Measurements from ENCODE around the gene SLIT3. TPM values are rescaled to one million over a fixed set of nuclear protein-coding genes. Genes with fewer than 3 reads are reported as not detected.
"Not testable (repeated sequence)": the region's sequence is repeated elsewhere in the genome, so short reads cannot be mapped to it uniquely, and the experiment has no call there.

Gene SLIT3
- total and polyA plus RNA-seq, 2 experiments from 2014 or later = 0.59 to 0.71 TPM

DNA sequence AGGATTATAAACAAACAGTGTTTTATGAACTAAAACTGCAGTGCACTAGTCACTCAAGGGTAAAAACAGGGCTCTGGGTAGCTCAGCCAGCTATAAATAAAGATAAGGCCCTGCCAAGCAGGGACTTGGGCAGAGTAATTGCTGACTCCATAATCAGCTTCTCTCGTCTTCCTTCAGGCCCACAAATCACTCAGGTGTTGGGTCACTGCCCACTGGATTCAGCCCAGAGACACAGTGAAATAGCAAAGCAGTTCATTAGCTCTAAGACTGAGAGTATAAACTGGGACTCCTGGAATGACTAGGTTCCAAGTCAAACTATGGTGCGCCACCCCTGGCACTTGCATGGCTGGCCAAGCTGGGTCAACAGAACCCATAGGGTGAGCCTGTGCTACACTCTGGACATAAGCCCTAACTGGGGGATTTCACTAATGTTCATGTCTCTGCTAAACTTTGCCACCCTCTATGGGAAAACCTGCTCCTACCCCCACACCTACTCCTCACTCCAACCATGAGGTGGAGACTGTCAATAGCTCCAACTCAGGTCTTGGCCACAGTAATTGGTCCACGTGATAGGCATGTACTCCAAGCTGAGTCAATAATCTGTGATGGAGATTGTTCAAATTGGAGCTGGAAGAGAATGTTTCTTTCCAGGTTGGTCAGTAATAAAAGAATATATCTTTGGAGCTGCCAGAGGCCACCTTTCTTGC is 158.5 kb downstream of the SLIT3 start (continued):
- TF ChIP-seq, protein P1, sequence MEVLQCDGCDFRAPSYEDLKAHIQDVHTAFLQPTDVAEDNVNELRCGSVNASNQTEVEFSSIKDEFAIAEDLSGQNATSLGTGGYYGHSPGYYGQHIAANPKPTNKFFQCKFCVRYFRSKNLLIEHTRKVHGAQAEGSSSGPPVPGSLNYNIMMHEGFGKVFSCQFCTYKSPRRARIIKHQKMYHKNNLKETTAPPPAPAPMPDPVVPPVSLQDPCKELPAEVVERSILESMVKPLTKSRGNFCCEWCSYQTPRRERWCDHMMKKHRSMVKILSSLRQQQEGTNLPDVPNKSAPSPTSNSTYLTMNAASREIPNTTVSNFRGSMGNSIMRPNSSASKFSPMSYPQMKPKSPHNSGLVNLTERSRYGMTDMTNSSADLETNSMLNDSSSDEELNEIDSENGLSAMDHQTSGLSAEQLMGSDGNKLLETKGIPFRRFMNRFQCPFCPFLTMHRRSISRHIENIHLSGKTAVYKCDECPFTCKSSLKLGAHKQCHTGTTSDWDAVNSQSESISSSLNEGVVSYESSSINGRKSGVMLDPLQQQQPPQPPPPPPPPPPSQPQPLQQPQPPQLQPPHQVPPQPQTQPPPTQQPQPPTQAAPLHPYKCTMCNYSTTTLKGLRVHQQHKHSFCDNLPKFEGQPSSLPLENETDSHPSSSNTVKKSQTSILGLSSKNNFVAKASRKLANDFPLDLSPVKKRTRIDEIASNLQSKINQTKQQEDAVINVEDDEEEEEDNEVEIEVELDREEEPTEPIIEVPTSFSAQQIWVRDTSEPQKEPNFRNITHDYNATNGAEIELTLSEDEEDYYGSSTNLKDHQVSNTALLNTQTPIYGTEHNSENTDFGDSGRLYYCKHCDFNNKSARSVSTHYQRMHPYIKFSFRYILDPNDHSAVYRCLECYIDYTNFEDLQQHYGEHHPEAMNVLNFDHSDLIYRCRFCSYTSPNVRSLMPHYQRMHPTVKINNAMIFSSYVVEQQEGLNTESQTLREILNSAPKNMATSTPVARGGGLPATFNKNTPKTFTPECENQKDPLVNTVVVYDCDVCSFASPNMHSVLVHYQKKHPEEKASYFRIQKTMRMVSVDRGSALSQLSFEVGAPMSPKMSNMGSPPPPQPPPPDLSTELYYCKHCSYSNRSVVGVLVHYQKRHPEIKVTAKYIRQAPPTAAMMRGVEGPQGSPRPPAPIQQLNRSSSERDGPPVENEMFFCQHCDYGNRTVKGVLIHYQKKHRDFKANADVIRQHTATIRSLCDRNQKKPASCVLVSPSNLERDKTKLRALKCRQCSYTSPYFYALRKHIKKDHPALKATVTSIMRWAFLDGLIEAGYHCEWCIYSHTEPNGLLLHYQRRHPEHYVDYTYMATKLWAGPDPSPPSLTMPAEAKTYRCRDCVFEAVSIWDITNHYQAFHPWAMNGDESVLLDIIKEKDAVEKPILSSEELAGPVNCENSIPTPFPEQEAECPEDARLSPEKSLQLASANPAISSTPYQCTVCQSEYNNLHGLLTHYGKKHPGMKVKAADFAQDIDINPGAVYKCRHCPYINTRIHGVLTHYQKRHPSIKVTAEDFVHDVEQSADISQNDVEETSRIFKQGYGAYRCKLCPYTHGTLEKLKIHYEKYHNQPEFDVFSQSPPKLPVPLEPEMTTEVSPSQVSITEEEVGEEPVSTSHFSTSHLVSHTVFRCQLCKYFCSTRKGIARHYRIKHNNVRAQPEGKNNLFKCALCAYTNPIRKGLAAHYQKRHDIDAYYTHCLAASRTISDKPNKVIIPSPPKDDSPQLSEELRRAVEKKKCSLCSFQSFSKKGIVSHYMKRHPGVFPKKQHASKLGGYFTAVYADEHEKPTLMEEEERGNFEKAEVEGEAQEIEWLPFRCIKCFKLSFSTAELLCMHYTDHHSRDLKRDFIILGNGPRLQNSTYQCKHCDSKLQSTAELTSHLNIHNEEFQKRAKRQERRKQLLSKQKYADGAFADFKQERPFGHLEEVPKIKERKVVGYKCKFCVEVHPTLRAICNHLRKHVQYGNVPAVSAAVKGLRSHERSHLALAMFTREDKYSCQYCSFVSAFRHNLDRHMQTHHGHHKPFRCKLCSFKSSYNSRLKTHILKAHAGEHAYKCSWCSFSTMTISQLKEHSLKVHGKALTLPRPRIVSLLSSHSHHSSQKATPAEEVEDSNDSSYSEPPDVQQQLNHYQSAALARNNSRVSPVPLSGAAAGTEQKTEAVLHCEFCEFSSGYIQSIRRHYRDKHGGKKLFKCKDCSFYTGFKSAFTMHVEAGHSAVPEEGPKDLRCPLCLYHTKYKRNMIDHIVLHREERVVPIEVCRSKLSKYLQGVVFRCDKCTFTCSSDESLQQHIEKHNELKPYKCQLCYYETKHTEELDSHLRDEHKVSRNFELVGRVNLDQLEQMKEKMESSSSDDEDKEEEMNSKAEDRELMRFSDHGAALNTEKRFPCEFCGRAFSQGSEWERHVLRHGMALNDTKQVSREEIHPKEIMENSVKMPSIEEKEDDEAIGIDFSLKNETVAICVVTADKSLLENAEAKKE (CRISPR knock-in tag; IDR thresholded peaks at IDR 0.05) = no peak
- TF ChIP-seq ZNF114 (CRISPR knock-in tag; IDR thresholded peaks at IDR 0.05) (no peak), STAT1 (IDR thresholded peaks at IDR 0.05; ENCODE audit: unreplicated experiment) (no peak)

DNA sequence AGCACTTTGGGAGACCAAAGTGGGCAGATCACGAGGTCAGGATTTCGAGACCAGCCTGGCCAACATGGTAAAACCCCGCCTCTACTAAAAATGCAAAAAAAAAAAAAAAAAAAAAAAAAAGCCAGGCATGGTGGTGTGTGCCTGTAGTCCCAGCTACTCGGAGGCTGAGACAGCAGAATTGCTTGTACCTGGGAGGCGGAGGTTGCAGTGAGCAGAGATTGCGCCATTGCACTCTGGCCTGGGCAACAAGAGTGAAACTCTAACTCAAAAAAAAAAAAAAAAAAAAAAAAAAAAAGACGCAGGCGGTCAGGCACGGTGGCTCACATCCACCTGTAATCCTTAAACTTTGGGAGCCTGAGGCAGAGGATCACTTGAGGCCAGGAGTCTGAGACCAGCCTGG is 160.7 kb downstream of the SLIT3 start:
- H2AFZ ChIP-seq; H3K79me2 ChIP-seq (replicated peaks; ENCODE audit: insufficient read depth); H3K9me3 Mint-ChIP-seq; H3K36me3 Mint-ChIP-seq (ENCODE audit: low read depth); H3K4me1 Mint-ChIP-seq; H3K27me3 ChIP-seq (ENCODE audit: insufficient read depth); ATAC-seq; H3K4me3 Mint-ChIP-seq; H3K4me1 ChIP-seq (ENCODE audit: insufficient read depth); H3K4me2 ChIP-seq; H3K36me3 ChIP-seq (ENCODE audit: insufficient read depth); DNase-seq (ENCODE audit: low spot score); H3K9me2 ChIP-seq (ENCODE audit: insufficient read depth); H3K27ac ChIP-seq (ENCODE audit: low read depth); H4K20me1 ChIP-seq (replicated peaks; ENCODE audit: insufficient read depth); H3K27ac Mint-ChIP-seq; H3F3A ChIP-seq (replicated peaks; ENCODE audit: low read depth); H3K4me3 ChIP-seq; H3K27me3 Mint-ChIP-seq (ENCODE audit: insufficient read depth, low read depth, poor library complexity): not testable (repeated sequence)

DNA sequence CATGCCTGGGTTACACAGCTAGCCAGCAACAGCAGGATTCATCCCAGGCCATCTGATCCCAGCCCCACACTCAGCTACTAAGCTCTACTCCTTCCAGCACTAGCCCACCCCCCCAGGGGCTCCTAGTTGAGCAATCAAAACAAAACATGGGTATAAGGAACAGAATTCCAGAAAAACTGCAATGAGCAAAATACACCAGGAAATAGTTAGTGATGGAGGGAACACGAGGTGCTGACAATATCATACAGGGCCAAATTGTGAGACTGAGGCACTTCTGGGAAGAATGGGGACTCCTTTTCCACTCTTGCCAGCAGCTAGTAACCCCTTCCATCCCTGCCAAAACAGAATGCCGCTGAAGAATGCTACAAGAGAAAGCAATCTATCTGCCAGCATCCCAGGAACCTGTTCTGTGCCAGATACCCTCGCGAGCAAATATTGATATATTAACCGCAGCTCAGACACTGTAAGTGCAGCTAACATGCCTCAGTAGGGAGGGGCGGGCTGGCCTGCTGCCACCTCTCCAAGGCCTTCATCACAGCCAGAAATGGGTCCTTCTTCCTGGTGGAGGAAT is 161.4 kb downstream of the SLIT3 start:
- Mint-ChIP-seq H3K4me3 (no peak overlapping the region), H3K27ac (no peak overlapping the region), H3K36me3 (ENCODE audit: low read depth) (no peaks in the 10 kb centered on the region), H3K27me3 (ENCODE audit: insufficient read depth, low read depth, poor library complexity) (peaks cover 4% of the 10 kb centered on the region), H3K9me3 (no peaks in the 10 kb centered on the region), H3K4me1 (no peaks in the 10 kb centered on the region)
- H3K4me2 ChIP-seq = no peak overlapping the region
- no peaks in the 10 kb centered on the region for H3K9me2 ChIP-seq (ENCODE audit: insufficient read depth)
- DNase-seq (ENCODE audit: low spot score) (no peak), ATAC-seq (no peak)
- no peaks in the 10 kb centered on the region for H3K79me2 ChIP-seq (replicated peaks; ENCODE audit: insufficient read depth)
- TF ChIP-seq STAT1 (IDR thresholded peaks at IDR 0.05; ENCODE audit: unreplicated experiment) = no peak
- TF ChIP-seq EZH2 (IDR thresholded peaks at IDR 0.05; ENCODE audit: low read depth, unreplicated experiment) = no peak
- no peak for TF ChIP-seq ZNF114 (CRISPR knock-in tag; IDR thresholded peaks at IDR 0.05)
- TF ChIP-seq, protein P2, sequence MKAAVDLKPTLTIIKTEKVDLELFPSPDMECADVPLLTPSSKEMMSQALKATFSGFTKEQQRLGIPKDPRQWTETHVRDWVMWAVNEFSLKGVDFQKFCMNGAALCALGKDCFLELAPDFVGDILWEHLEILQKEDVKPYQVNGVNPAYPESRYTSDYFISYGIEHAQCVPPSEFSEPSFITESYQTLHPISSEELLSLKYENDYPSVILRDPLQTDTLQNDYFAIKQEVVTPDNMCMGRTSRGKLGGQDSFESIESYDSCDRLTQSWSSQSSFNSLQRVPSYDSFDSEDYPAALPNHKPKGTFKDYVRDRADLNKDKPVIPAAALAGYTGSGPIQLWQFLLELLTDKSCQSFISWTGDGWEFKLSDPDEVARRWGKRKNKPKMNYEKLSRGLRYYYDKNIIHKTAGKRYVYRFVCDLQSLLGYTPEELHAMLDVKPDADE (IDR thresholded peaks at IDR 0.05) = no peak
- no peak for TF ChIP-seq EZH2phosphoT487 (IDR thresholded peaks at IDR 0.05; ENCODE audit: unreplicated experiment)
- no peak for TF ChIP-seq POLR2AphosphoS5 (IDR thresholded peaks at IDR 0.05; ENCODE audit: low read depth)
- no peak overlapping the region for H3K4me3 ChIP-seq
- H3K27me3 ChIP-seq (ENCODE audit: insufficient read depth) = no peaks in the 10 kb centered on the region
- H4K20me1 ChIP-seq (replicated peaks; ENCODE audit: insufficient read depth) = no peaks in the 10 kb centered on the region
- H3K27ac ChIP-seq (ENCODE audit: low read depth) = no peak overlapping the region
- H3F3A ChIP-seq (replicated peaks; ENCODE audit: low read depth) = no peaks in the 10 kb centered on the region
- H3K4me1 ChIP-seq (ENCODE audit: insufficient read depth) = no peaks in the 10 kb centered on the region
- H2AFZ ChIP-seq = no peak overlapping the region
- no peaks in the 10 kb centered on the region for H3K36me3 ChIP-seq (ENCODE audit: insufficient read depth)

All from GM23338 (cell line).